ENCODE results near the gene CLEC2L.

Gene CLEC2L

GRCh38 chr7:139589474-139589873 is 66.0 kb downstream of the CLEC2L start:
- ChIA-PET POLR2A (no interaction called here), CTCF (interaction anchor here (0.5 to 5.1 kb wide), 8 partner anchors 9 to 416 kb away, joined by 3 to 24 read pairs (median 4); no protein-coding TSS in a partner anchor)
- Histone ChIP-seq H3K36me3 (ENCODE audit: control insufficient read depth in 4 of 4, insufficient read depth in 4 of 4, low read length in 3 of 4) (peaks cover 3 to 60% (median 22%) of the 10 kb centered on the region in 4 experiments), H3K4me3 (ENCODE audit: control insufficient read depth in 1 of 7, extremely low read depth in 1 of 7, insufficient read depth in 4 of 7, low read depth in 2 of 7, low read length in 6 of 7) (no peak overlapping the region), H3K4me1 (ENCODE audit: control extremely low read depth in 1 of 4, control insufficient read depth in 4 of 4, insufficient read depth in 4 of 4, low read length in 3 of 4) (peaks cover 0 to 30% (median 1%) of the 10 kb centered on the region in 4 experiments), H3K27ac (ENCODE audit: insufficient read depth in 1 of 2, low read depth in 1 of 2, low read length in 2 of 2, poor library complexity in 1 of 2, severe bottlenecking in 2 of 2) (no peak overlapping the region), H3K27me3 (replicated peaks in 2 of 5; ENCODE audit: control insufficient read depth in 4 of 5, insufficient read depth in 5 of 5, low read length in 4 of 5) (no peaks in the 10 kb centered on the region), H3K9me3 (ENCODE audit: control extremely low read depth in 1 of 5, control insufficient read depth in 4 of 5, insufficient read depth in 2 of 5, low read depth in 1 of 5, low read length in 4 of 5) (no peaks in the 10 kb centered on the region)
- WGBS (ENCODE audit: insufficient coverage), result 100% methylated on average over 1 of the region's 1 CpG
- DNase-seq, result no peak

- CTCF ChIA-PET, result interaction anchor here (1.2 to 5.1 kb wide), 5 partner anchors 10 to 91 kb away, joined by 3 to 24 read pairs (median 6); no protein-coding TSS in a partner anchor
- Histone ChIP-seq H3K27ac (ENCODE audit: insufficient read depth in 1 of 2, low read depth in 1 of 2, low read length in 2 of 2, poor library complexity in 1 of 2, severe bottlenecking in 2 of 2) (no peak overlapping the region), H3K9me3 (ENCODE audit: control extremely low read depth in 1 of 5, control insufficient read depth in 4 of 5, insufficient read depth in 2 of 5, low read depth in 1 of 5, low read length in 4 of 5) (no peaks in the 10 kb centered on the region), H3K36me3 (ENCODE audit: control insufficient read depth in 4 of 4, insufficient read depth in 4 of 4, low read length in 3 of 4) (peaks cover 8 to 64% (median 35%) of the 10 kb centered on the region in 4 experiments), H3K27me3 (replicated peaks in 2 of 5; ENCODE audit: control insufficient read depth in 4 of 5, insufficient read depth in 5 of 5, low read length in 4 of 5) (no peaks in the 10 kb centered on the region), H3K4me1 (ENCODE audit: control extremely low read depth in 1 of 4, control insufficient read depth in 4 of 4, insufficient read depth in 4 of 4, low read length in 3 of 4) (peaks cover 0 to 20% (median 1%) of the 10 kb centered on the region in 4 experiments), H3K4me3 (ENCODE audit: control insufficient read depth in 1 of 7, extremely low read depth in 1 of 7, insufficient read depth in 4 of 7, low read depth in 2 of 7, low read length in 6 of 7) (no peak overlapping the region)
- POLR2A ChIA-PET, result no interaction called here
- DNase-seq, result no peak
- WGBS (ENCODE audit: insufficient coverage), result 100% methylated on average over 1 of the region's 3 CpGs
These were observed 68.2 kb downstream of the CLEC2L start for GRCh38 chr7:139591550-139592195.

GRCh38 chr7:139592801-139593461 is 69.4 kb downstream of the CLEC2L start:
- ChIA-PET CTCF (interaction anchor here (1.5 to 2.2 kb wide), 2 partner anchors 9 kb away, joined by 5 to 6 read pairs; no protein-coding TSS in a partner anchor), POLR2A (no interaction called here)
- no peaks in the 10 kb centered on the region for H3K9me3 ChIP-seq (ENCODE audit: control extremely low read depth in 1 of 5, control insufficient read depth in 4 of 5, insufficient read depth in 2 of 5, low read depth in 1 of 5, low read length in 4 of 5)
- no peak overlapping the region for H3K27ac ChIP-seq (ENCODE audit: insufficient read depth in 1 of 2, low read depth in 1 of 2, low read length in 2 of 2, poor library complexity in 1 of 2, severe bottlenecking in 2 of 2)
- H3K27me3 ChIP-seq (replicated peaks in 2 of 5; ENCODE audit: control insufficient read depth in 4 of 5, insufficient read depth in 5 of 5, low read length in 4 of 5), result no peaks in the 10 kb centered on the region
- DNase-seq, result no peak
- peaks cover 14 to 68% (median 40%) of the 10 kb centered on the region in 4 experiments for H3K36me3 ChIP-seq (ENCODE audit: control insufficient read depth in 4 of 4, insufficient read depth in 4 of 4, low read length in 3 of 4)
- H3K4me3 ChIP-seq (ENCODE audit: control insufficient read depth in 1 of 7, extremely low read depth in 1 of 7, insufficient read depth in 4 of 7, low read depth in 2 of 7, low read length in 6 of 7), result no peak overlapping the region
- H3K4me1 ChIP-seq (ENCODE audit: control extremely low read depth in 1 of 4, control insufficient read depth in 4 of 4, insufficient read depth in 4 of 4, low read length in 3 of 4), result peaks cover 0 to 17% (median 1%) of the 10 kb centered on the region in 4 experiments
- WGBS (ENCODE audit: insufficient coverage), result 100% methylated on average over 3 of the region's 4 CpGs

- H3K27ac ChIP-seq (ENCODE audit: insufficient read depth in 1 of 2, low read depth in 1 of 2, low read length in 2 of 2, poor library complexity in 1 of 2, severe bottlenecking in 2 of 2), result no peak overlapping the region
- 100% methylated on average over 1 of the region's 2 CpGs for WGBS (ENCODE audit: insufficient coverage)
- no peak overlapping the region for H3K4me3 ChIP-seq (ENCODE audit: control insufficient read depth in 1 of 7, extremely low read depth in 1 of 7, insufficient read depth in 4 of 7, low read depth in 2 of 7, low read length in 6 of 7)
- H3K9me3 ChIP-seq (ENCODE audit: control extremely low read depth in 1 of 5, control insufficient read depth in 4 of 5, insufficient read depth in 2 of 5, low read depth in 1 of 5, low read length in 4 of 5), result no peaks in the 10 kb centered on the region
- POLR2A ChIA-PET, result no interaction called here
- H3K27me3 ChIP-seq (replicated peaks in 2 of 5; ENCODE audit: control insufficient read depth in 4 of 5, insufficient read depth in 5 of 5, low read length in 4 of 5), result no peaks in the 10 kb centered on the region
- CTCF ChIA-PET, result interaction anchor here (1.1 to 2.2 kb wide), 3 partner anchors 8 to 111 kb away, joined by 3 to 6 read pairs (median 5); no protein-coding TSS in a partner anchor
- no peak for DNase-seq
- peaks cover 15 to 70% (median 46%) of the 10 kb centered on the region in 4 experiments for H3K36me3 ChIP-seq (ENCODE audit: control insufficient read depth in 4 of 4, insufficient read depth in 4 of 4, low read length in 3 of 4)
- H3K4me1 ChIP-seq (ENCODE audit: control extremely low read depth in 1 of 4, control insufficient read depth in 4 of 4, insufficient read depth in 4 of 4, low read length in 3 of 4), result peaks cover 0 to 5% (median 0%) of the 10 kb centered on the region in 4 experiments
These were observed 70.6 kb downstream of the CLEC2L start for GRCh38 chr7:139594090-139594489.

Data from common myeloid progenitor, CD34-positive (primary cell).